HFFc6 (cell line): ENCODE measurements around the gene TMEM35A. TPM values are rescaled to one million over a fixed set of nuclear protein-coding genes. Genes with fewer than 3 reads are reported as not detected.

ENCODE experiments used
- DNase-seq: peaks from one replicate; pipeline ENCODE4 v3.0.0-alpha.2; 2018
- H3K27ac Mint-ChIP-seq: 2 replicates; pipeline ENCODE4 v1.8.0; 2020; ENCODE audit warnings: mild to moderate bottlenecking, mixed read lengths
- H3K27me3 Mint-ChIP-seq: 2 replicates; pipeline ENCODE4 v1.8.0; 2021; ENCODE audit warnings: mild to moderate bottlenecking, moderate library complexity, mixed read lengths; ENCODE audit not compliant: insufficient read depth
- H3K36me3 Mint-ChIP-seq: 2 replicates; pipeline ENCODE4 v1.8.0; 2021; ENCODE audit warnings: low read depth, mixed read lengths
- H3K4me1 Mint-ChIP-seq: 2 replicates; pipeline ENCODE4 v1.8.0; 2020; ENCODE audit warnings: low read depth, mixed read lengths
- H3K4me3 Mint-ChIP-seq: 2 replicates; pipeline ENCODE4 v1.8.0; 2020; ENCODE audit warnings: mild to moderate bottlenecking, moderate library complexity, mixed read lengths
- H3K9me3 Mint-ChIP-seq: 2 replicates; pipeline ENCODE4 v1.8.0; 2020; ENCODE audit warnings: mild to moderate bottlenecking, mixed read lengths
- CTCF ChIP-seq: fragments of 200-600 bp; sonication (generic); IDR thresholded peaks from 2 replicates; pipeline ENCODE4 v1.5.0; 2021; ENCODE audit warnings: antibody characterized with exemption, mild to moderate bottlenecking
- total RNA-seq, 6 experiments: library from RNA; stranded (reverse); fragmentation: NEBNext Ultra II Directional; extraction: Animal tissue kit (Norgen Biotek cat#: 25700); gene quantifications; 2 replicates in 1 of 6; 3 replicates in 5 of 6; pipeline ENCODE4 v1.2.3, GENCODE V29; 2021

The TMEM35A gene
- total RNA-seq, 6 experiments from 2014 or later: 2.3 to 4.5 (median 3.8) TPM

GRCh38 chrX:101080326-101081124, 1.8 kb downstream of the TMEM35A start:
- Mint-ChIP-seq H3K4me1 (peaks cover 23% of the 10 kb centered on the region), H3K4me3 (no peak overlapping the region; the same call in 1 of the 2 replicates), H3K36me3 (no peaks in the 10 kb centered on the region), H3K27me3 (no peaks in the 10 kb centered on the region; the same call in 1 of the 2 replicates), H3K27ac (no peak overlapping the region), H3K9me3 (no peaks in the 10 kb centered on the region)
- DNase-seq: no peak
- TF ChIP-seq CTCF: no peak

- DNase-seq: no peak
- H3K9me3 Mint-ChIP-seq: no peaks in the 10 kb centered on the region
These were observed 2.6 kb downstream of the TMEM35A start for GRCh38 chrX:101081231-101081630.

GRCh38 chrX:101091817-101092216, 13.1 kb downstream of the TMEM35A start:
- H3K27me3 Mint-ChIP-seq: peaks cover 2% of the 10 kb centered on the region; the same call in 1 of the 2 replicates
- H3K27ac Mint-ChIP-seq: no peak overlapping the region
- TF ChIP-seq CTCF: no peak
- H3K36me3 Mint-ChIP-seq: no peaks in the 10 kb centered on the region
- H3K9me3 Mint-ChIP-seq: no peaks in the 10 kb centered on the region
- no peak overlapping the region for H3K4me3 Mint-ChIP-seq
- DNase-seq: no peak
- H3K4me1 Mint-ChIP-seq: peaks cover 7% of the 10 kb centered on the region

More at GRCh38 chrX:101081231-101081630, 2.6 kb downstream of the TMEM35A start:
- no peaks in the 10 kb centered on the region; the same call in 1 of the 2 replicates for H3K27me3 Mint-ChIP-seq
- no peak overlapping the region for H3K4me3 Mint-ChIP-seq
- TF ChIP-seq CTCF: no peak
- H3K36me3 Mint-ChIP-seq: no peaks in the 10 kb centered on the region
- peaks cover 23% of the 10 kb centered on the region for H3K4me1 Mint-ChIP-seq
- H3K27ac Mint-ChIP-seq: no peak overlapping the region

GRCh38 chrX:101097546-101098453, 19.1 kb downstream of the TMEM35A start, which contains the start of gene CENPI:
CENPI (plus strand) TSS chrX:101098204; CDS start chrX:101101071, 2,867 bp downstream.
- H3K36me3 Mint-ChIP-seq: no peaks in the 10 kb centered on the region
- TF ChIP-seq CTCF: no peak

GRCh38 chrX:101108284-101108683, 29.6 kb downstream of the TMEM35A start:
- peak; percentile 62 for DNase-seq
- TF ChIP-seq CTCF: no peak
- H3K9me3 Mint-ChIP-seq: no peaks in the 10 kb centered on the region
- H3K27me3 Mint-ChIP-seq: no peaks in the 10 kb centered on the region
- H3K36me3 Mint-ChIP-seq: peaks cover 5% of the 10 kb centered on the region; the same call in 1 of the 2 replicates
- no peak overlapping the region for H3K4me3 Mint-ChIP-seq
- peaks cover 11% of the 10 kb centered on the region; the same call in 1 of the 2 replicates for H3K4me1 Mint-ChIP-seq
- H3K27ac Mint-ChIP-seq: peak overlapping the region; percentile 79

More at GRCh38 chrX:101097546-101098453, 19.1 kb downstream of the TMEM35A start, which contains the start of gene CENPI:
- peaks cover 28% of the 10 kb centered on the region for H3K4me1 Mint-ChIP-seq
- H3K27me3 Mint-ChIP-seq: peaks cover 2% of the 10 kb centered on the region; the same call in 1 of the 2 replicates
- peak within 1 kb of the TSS; percentile 98 for H3K4me3 Mint-ChIP-seq
- DNase-seq: peak; percentile 91
- no peaks in the 10 kb centered on the region for H3K9me3 Mint-ChIP-seq
- H3K27ac Mint-ChIP-seq: peak within 1 kb of the TSS; percentile 91
